HepG2 (cell line): Measurements from ENCODE around the gene RNF114. TPM values are rescaled to one million over a fixed set of nuclear protein-coding genes. Genes with fewer than 3 reads are reported as not detected.
A peak's percentile ranks its signal among the peaks of the same experiment; 100 is the strongest.

Experiments
- BCL3 ChIP-seq: sonication (generic); formaldehyde crosslinking; IDR thresholded peaks from 2 replicates; pipeline ENCODE4 v1.5.1; 2020; ENCODE audit warnings: mild to moderate bottlenecking, missing genetic modification reagents, moderate library complexity
- BORCS8-MEF2B ChIP-seq: sonication (generic); formaldehyde crosslinking; IDR thresholded peaks from 2 replicates; pipeline ENCODE4 v1.8.0; 2022; ENCODE audit warnings: mild to moderate bottlenecking, missing genetic modification reagents
- DR1 ChIP-seq: sonication (generic); formaldehyde crosslinking; IDR thresholded peaks from 2 replicates; pipeline ENCODE4 v1.8.0; 2021; ENCODE audit warnings: mild to moderate bottlenecking, missing genetic modification reagents, inconsistent platforms
- FLYWCH1 ChIP-seq: sonication (generic); formaldehyde crosslinking; IDR thresholded peaks from 2 replicates; pipeline ENCODE4 v1.8.1; 2023; ENCODE audit warnings: mild to moderate bottlenecking, missing genetic modification reagents
- LCORL ChIP-seq, 2 experiments: fragments of 450-650 bp in 1 of 2; sonication (generic) in 1 of 2; formaldehyde crosslinking in 1 of 2; IDR thresholded peaks; 2 replicates each; pipeline versions ENCODE4 v1.5.0 to v1.6.1; 2017 to 2020; ENCODE audit warnings: antibody characterized with exemption in 1 of 2, missing genetic modification reagents in 1 of 2
- NFKB2 ChIP-seq: sonication (generic); formaldehyde crosslinking; IDR thresholded peaks from 2 replicates; pipeline ENCODE4 v1.4.0; 2020; ENCODE audit warnings: missing genetic modification reagents, borderline replicate concordance
- NPAS2 ChIP-seq: sonication (generic); formaldehyde crosslinking; IDR thresholded peaks from 2 replicates; pipeline ENCODE4 v1.8.0; 2022; ENCODE audit warnings: mild to moderate bottlenecking, missing genetic modification reagents, borderline replicate concordance
- NR2F1 ChIP-seq, 2 experiments: fragments of 450-650 bp in 1 of 2; formaldehyde crosslinking in 1 of 2; IDR thresholded peaks; 2 replicates each; pipeline versions ENCODE4 v1.5.0 to v1.6.1; 2016 to 2020; ENCODE audit warnings: mild to moderate bottlenecking in 1 of 2, missing compliant biosample characterization in 1 of 2, missing genetic modification reagents in 1 of 2, moderate library complexity in 1 of 2
- NR2F2 ChIP-seq: IDR thresholded peaks from 2 replicates; pipeline ENCODE4 v1.6.1; 2012; ENCODE audit warnings: low read depth, inconsistent platforms, borderline replicate concordance
- POGZ ChIP-seq: sonication (generic); formaldehyde crosslinking; IDR thresholded peaks from 2 replicates; pipeline ENCODE4 v1.4.0; 2020; ENCODE audit warnings: mild to moderate bottlenecking, missing genetic modification reagents
- POLR2A ChIP-seq, 2 experiments: IDR thresholded peaks; 2 replicates each; pipeline ENCODE4 v1.6.1; 2011; ENCODE audit warnings: low read depth in 2 of 2, low read length in 2 of 2, mild to moderate bottlenecking in 1 of 2, moderate library complexity in 1 of 2; ENCODE audit not compliant: insufficient read depth in 1 of 2
- SKIL ChIP-seq: sonication (generic); formaldehyde crosslinking; IDR thresholded peaks from 2 replicates; pipeline ENCODE4 v1.8.0; 2022; ENCODE audit warnings: missing genetic modification reagents, mild to moderate bottlenecking, moderate library complexity, borderline replicate concordance
- TBX2 ChIP-seq: sonication (generic); formaldehyde crosslinking; IDR thresholded peaks from 2 replicates; pipeline ENCODE4 v1.5.0; 2020; ENCODE audit warnings: missing genetic modification reagents, mild to moderate bottlenecking, borderline replicate concordance
- TGIF2 ChIP-seq: IDR thresholded peaks from 2 replicates; pipeline ENCODE4 v1.6.1; 2016; ENCODE audit warnings: control low read depth, missing compliant biosample characterization
- ZMYM3 ChIP-seq: sonication (generic); formaldehyde crosslinking; IDR thresholded peaks from 2 replicates; pipeline ENCODE4 v1.5.1; 2020; ENCODE audit warnings: mild to moderate bottlenecking, missing genetic modification reagents
- ZNF12 ChIP-seq: sonication (generic); formaldehyde crosslinking; IDR thresholded peaks from 2 replicates; pipeline ENCODE4 v1.5.0; 2020; ENCODE audit warnings: missing genetic modification reagents
- ZNF274 ChIP-seq: sonication (generic); formaldehyde crosslinking; IDR thresholded peaks from 2 replicates; pipeline ENCODE4 v1.5.1; 2020; ENCODE audit warnings: mild to moderate bottlenecking, missing genetic modification reagents
- ZNF513 ChIP-seq: sonication (generic); formaldehyde crosslinking; conservative IDR thresholded peaks from 2 replicates; pipeline ENCODE4 v1.5.0; 2020; ENCODE audit warnings: missing genetic modification reagents
- ZNF644 ChIP-seq: IDR thresholded peaks from 2 replicates; pipeline ENCODE4 v1.6.1; 2016; ENCODE audit warnings: low read depth
- ZNF841 ChIP-seq: sonication (generic); formaldehyde crosslinking; IDR thresholded peaks from 2 replicates; pipeline ENCODE4 v1.8.1; 2023; ENCODE audit warnings: missing genetic modification reagents, borderline replicate concordance
- polyA plus RNA-seq, 8 experiments: library from polyadenylated mRNA; depleted of rRNA in 3 of 8; stranded (reverse) in 7 of 8; unstranded in 1 of 8; fragments of >200 nt; fragmentation: Illumina TruSeq in 4 of 8; extraction: Trizol in 4 of 8; gene quantifications; 2 replicates each; pipeline versions ENCODE4 v1.2.1 to v1.2.3, GENCODE V29; 2011 to 2016; ENCODE audit warnings: low read depth in 4 of 8, missing spikeins in 1 of 8, mixed read lengths in 1 of 8; ENCODE audit not compliant: insufficient read depth in 1 of 8
- total RNA-seq, 5 experiments: library from RNA; depleted of rRNA; stranded (reverse); fragments of >200 nt; fragmentation: Illumina TruSeq; extraction: Trizol; gene quantifications; 2 replicates each; pipeline ENCODE4 v1.2.3, GENCODE V29; 2016; ENCODE audit warnings: low read depth in 1 of 5
- TF ChIP-seq, protein P1 (sequence below): sonication (generic); formaldehyde crosslinking; IDR thresholded peaks from 2 replicates; pipeline ENCODE4 v1.8.1; 2022; ENCODE audit warnings: low read depth, mild to moderate bottlenecking, missing genetic modification reagents

Gene RNF114
- total and polyA plus RNA-seq, 2 of the 13 experiments (the other 11 are each of a cell fraction or from before 2014, with no cell fraction given): 119 to 126 TPM

- TF ChIP-seq POGZ (CRISPR knock-in tag): peak; percentile 52; the same call in 1 of the 2 replicates
- TF ChIP-seq ZMYM3 (CRISPR knock-in tag): 0 out of 2 replicates have a peak, but pooled peaks have one; percentile 49
- no peak for TF ChIP-seq ZNF841
- TF ChIP-seq DR1 (CRISPR knock-in tag): no peak
- no peak for TF ChIP-seq LCORL (IDR thresholded peaks at IDR 0.05)
- TF ChIP-seq LCORL (CRISPR knock-in tag; IDR thresholded peaks at IDR 0.05): peak; percentile 65; the same call in 1 of the 2 replicates
- no peak for TF ChIP-seq ZNF513 (CRISPR knock-in tag)
- TF ChIP-seq BORCS8-MEF2B (CRISPR knock-in tag): no peak
- no peak for TF ChIP-seq ZNF12
- peak; percentile 54; the same call in 1 of the 2 replicates for TF ChIP-seq SKIL (CRISPR knock-in tag)
- no peak for TF ChIP-seq NPAS2 (CRISPR knock-in tag)
- TF ChIP-seq NR2F1 (CRISPR knock-in tag; IDR thresholded peaks at IDR 0.05): peak in 1 of 2 experiments; percentile 63; a peak in 1 of 4 replicates
- TF ChIP-seq BCL3 (CRISPR knock-in tag): 0 out of 2 replicates have a peak, but pooled peaks have one; percentile 35
- peak in 1 of 2 experiments; percentile 15; a peak in 1 of 4 replicates for TF ChIP-seq POLR2A (IDR thresholded peaks at IDR 0.05; ENCODE audit: insufficient read depth in 1 of 2, low read depth in 2 of 2, low read length in 2 of 2)
- TF ChIP-seq TBX2 (CRISPR knock-in tag): peak; percentile 16; the same call in 1 of the 2 replicates
- TF ChIP-seq ZNF644 (CRISPR knock-in tag): 0 out of 2 replicates have a peak, but pooled peaks have one; percentile 32
- TF ChIP-seq ZNF274: 0 out of 2 replicates have a peak, but pooled peaks have one; percentile 50
- TF ChIP-seq, protein P1, sequence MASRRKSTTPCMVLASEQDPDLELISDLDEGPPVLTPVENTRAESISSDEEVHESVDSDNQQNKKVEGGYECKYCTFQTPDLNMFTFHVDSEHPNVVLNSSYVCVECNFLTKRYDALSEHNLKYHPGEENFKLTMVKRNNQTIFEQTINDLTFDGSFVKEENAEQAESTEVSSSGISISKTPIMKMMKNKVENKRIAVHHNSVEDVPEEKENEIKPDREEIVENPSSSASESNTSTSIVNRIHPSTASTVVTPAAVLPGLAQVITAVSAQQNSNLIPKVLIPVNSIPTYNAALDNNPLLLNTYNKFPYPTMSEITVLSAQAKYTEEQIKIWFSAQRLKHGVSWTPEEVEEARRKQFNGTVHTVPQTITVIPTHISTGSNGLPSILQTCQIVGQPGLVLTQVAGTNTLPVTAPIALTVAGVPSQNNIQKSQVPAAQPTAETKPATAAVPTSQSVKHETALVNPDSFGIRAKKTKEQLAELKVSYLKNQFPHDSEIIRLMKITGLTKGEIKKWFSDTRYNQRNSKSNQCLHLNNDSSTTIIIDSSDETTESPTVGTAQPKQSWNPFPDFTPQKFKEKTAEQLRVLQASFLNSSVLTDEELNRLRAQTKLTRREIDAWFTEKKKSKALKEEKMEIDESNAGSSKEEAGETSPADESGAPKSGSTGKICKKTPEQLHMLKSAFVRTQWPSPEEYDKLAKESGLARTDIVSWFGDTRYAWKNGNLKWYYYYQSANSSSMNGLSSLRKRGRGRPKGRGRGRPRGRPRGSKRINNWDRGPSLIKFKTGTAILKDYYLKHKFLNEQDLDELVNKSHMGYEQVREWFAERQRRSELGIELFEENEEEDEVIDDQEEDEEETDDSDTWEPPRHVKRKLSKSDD (CRISPR knock-in tag): no peak
- no peak for TF ChIP-seq FLYWCH1
- TF ChIP-seq NR2F2: peak; percentile 77
- TF ChIP-seq NFKB2 (CRISPR knock-in tag): no peak
- TF ChIP-seq TGIF2 (CRISPR knock-in tag): 0 out of 2 replicates have a peak, but pooled peaks have one; percentile 14
Observed at GRCh38 chr20:49904440-49905214, 31.6 kb upstream of the RNF114 start (continued).
